Measurements from ENCODE around the gene C16orf74.

DNA sequence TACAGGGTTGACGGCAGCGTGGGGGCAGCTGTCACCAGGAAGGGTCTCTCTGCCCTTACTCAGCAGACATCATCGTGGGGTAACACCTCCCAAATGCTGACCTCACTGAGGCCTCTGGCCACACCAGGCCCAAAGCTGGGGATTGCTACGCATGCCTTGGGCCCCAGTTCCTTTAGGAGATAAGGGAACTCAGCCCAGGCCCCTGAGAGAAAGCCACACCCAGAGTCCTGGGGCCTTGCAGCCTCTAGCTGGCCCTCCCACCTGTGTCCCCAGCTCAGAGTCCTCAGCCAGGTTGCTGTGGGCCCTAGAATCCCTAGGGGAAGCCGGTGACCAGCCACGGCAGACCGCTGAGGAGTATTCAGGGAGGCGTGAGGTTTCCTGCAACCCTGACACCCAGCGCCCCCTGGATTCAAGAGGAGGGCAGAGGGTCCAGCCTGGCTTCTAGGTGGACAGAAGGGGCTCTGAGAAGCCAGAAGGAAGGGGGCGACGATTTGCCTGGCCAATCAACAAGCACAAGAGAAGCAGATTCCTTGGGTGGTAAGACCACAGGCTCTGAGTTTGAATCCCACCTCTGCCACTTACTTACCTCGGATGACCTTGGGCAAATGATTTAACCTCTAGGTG is 51.8 kb downstream of the C16orf74 start:
- TF ChIP-seq EZH2 (IDR thresholded peaks at IDR 0.05) (no peak), POLR2AphosphoS5 (IDR thresholded peaks at IDR 0.05; ENCODE audit: borderline replicate concordance, low read depth, low read length) (no peak)

Measured in SK-N-MC (cell line).